Measurements from ENCODE around the gene MT4.

The MT4 gene

DNA sequence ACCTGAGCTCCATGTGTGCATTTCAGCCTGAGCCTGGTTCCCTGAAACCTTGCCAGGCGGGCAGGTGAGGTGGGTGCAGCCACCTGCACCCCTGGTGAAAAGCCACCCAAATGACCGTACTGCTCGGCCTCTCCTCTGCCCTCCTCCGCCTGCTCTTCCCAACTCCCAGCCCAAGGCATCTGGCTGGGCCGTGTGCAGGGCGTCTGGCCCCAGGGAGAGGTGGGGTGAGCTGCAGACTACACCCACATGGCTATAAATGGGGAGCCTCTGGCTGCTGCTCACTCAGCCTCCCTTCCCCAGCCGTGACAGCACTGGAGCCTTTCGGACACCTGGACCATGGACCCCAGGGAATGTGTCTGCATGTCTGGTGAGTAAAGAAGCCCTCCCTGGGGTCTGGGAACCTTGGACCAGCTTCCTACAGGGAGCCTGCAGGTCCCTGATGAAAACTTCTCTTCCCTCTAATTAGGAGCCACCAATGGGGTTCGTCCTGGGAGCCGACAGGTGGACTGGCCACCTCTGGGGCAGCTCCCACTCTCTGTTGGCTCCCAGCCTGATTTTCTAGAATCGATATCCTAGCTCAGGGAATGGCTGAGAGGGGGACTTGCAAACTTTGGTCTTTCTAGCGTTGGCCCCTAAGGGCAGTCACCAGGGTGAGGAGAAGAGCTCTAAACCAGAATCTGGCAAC is at the start of gene MT4:
MT4 (plus strand) TSS at position 281 of the 685 bp plus-strand sequence; CDS start at position 337, 56 bp downstream.
- no peaks in the 10 kb centered on the region for H3K27me3 ChIP-seq (ENCODE audit: control insufficient read depth, insufficient read depth, low read length)
- no peak within 1 kb of the TSS for H3K9ac ChIP-seq

DNA sequence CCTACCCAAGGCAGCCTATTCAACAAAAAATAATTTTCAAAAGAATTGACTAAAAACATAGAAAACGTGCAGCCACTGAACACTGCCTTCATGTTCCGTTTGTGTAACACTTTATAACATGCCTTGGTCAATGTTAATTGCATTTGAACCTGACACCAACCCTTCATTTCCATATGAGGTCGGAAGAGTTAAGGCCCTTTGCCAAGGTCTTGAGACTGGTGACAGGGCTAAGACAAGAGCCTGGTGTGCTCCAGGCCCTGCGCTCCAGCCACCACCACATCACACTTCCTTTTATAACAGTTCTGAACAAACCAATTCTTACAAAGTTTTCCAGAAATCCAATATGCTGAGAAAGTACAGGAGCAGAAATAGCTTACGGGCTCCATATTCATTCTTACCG is 49.2 kb upstream of the MT4 start:
- Histone ChIP-seq H3K27me3 (ENCODE audit: control insufficient read depth, insufficient read depth, low read length) (no peaks in the 10 kb centered on the region), H3K4me2 (ENCODE audit: low read length) (no peak overlapping the region), H3K4me3 (ENCODE audit: low read depth, low read length) (no peak overlapping the region), H3K79me2 (peaks cover 21% of the 10 kb centered on the region), H3K4me1 (peaks cover 24% of the 10 kb centered on the region), H3K9ac (no peak overlapping the region), H3K9me3 (ENCODE audit: control insufficient read depth, low read length) (no peaks in the 10 kb centered on the region), H3K27ac (no peak overlapping the region), H2AFZ (no peak overlapping the region), H3K36me3 (ENCODE audit: control insufficient read depth, insufficient read depth, low read length) (no peaks in the 10 kb centered on the region)
- TF ChIP-seq, protein P1, sequence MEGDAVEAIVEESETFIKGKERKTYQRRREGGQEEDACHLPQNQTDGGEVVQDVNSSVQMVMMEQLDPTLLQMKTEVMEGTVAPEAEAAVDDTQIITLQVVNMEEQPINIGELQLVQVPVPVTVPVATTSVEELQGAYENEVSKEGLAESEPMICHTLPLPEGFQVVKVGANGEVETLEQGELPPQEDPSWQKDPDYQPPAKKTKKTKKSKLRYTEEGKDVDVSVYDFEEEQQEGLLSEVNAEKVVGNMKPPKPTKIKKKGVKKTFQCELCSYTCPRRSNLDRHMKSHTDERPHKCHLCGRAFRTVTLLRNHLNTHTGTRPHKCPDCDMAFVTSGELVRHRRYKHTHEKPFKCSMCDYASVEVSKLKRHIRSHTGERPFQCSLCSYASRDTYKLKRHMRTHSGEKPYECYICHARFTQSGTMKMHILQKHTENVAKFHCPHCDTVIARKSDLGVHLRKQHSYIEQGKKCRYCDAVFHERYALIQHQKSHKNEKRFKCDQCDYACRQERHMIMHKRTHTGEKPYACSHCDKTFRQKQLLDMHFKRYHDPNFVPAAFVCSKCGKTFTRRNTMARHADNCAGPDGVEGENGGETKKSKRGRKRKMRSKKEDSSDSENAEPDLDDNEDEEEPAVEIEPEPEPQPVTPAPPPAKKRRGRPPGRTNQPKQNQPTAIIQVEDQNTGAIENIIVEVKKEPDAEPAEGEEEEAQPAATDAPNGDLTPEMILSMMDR (IDR thresholded peaks at IDR 0.05): no peak

More for the DNA sequence above, at the start of gene MT4:
- H2AFZ ChIP-seq: no peak within 1 kb of the TSS
- no peak within 1 kb of the TSS for H3K27ac ChIP-seq
- TF ChIP-seq, protein P1 (IDR thresholded peaks at IDR 0.05): no peak
- no peaks in the 10 kb centered on the region for H3K9me3 ChIP-seq (ENCODE audit: control insufficient read depth, low read length)
- no peaks in the 10 kb centered on the region for H3K79me2 ChIP-seq
- H3K4me1 ChIP-seq: no peaks in the 10 kb centered on the region
- H3K4me3 ChIP-seq (ENCODE audit: low read depth, low read length): no peak within 1 kb of the TSS
- H3K4me2 ChIP-seq (ENCODE audit: low read length): no peak within 1 kb of the TSS
- H3K36me3 ChIP-seq (ENCODE audit: control insufficient read depth, insufficient read depth, low read length): no peaks in the 10 kb centered on the region

DNA sequence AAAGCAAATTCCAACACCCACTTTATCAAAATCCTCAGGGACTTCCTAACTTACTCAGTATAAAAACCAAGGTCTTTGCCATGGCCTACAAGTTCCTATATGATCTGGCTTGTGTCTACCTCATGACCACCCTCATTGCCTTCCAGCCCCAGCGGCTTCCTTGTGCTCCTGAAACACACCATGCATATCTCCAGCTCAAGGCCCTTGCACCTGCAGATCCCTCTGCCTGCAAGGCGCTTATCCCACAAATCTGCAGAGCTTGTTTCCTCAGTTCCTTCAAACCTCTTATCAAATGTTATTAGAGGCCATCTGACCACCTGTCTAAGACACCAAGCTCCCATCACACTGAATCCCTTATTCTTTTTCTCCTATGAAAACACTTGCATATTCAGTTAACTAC is 47.7 kb upstream of the MT4 start:
- peak overlapping the region; percentile 10 for H3K4me2 ChIP-seq (ENCODE audit: low read length)
- H3K79me2 ChIP-seq: peaks cover 19% of the 10 kb centered on the region
- H3K4me3 ChIP-seq (ENCODE audit: low read depth, low read length): no peak overlapping the region
- no peak overlapping the region for H3K27ac ChIP-seq
- H3K36me3 ChIP-seq (ENCODE audit: control insufficient read depth, insufficient read depth, low read length): no peaks in the 10 kb centered on the region
- TF ChIP-seq, protein P1 (IDR thresholded peaks at IDR 0.05): no peak
- H3K9me3 ChIP-seq (ENCODE audit: control insufficient read depth, low read length): no peaks in the 10 kb centered on the region
- H3K9ac ChIP-seq: no peak overlapping the region
- H3K4me1 ChIP-seq: peaks cover 24% of the 10 kb centered on the region
- H2AFZ ChIP-seq: no peak overlapping the region
- no peaks in the 10 kb centered on the region for H3K27me3 ChIP-seq (ENCODE audit: control insufficient read depth, insufficient read depth, low read length)

DNA sequence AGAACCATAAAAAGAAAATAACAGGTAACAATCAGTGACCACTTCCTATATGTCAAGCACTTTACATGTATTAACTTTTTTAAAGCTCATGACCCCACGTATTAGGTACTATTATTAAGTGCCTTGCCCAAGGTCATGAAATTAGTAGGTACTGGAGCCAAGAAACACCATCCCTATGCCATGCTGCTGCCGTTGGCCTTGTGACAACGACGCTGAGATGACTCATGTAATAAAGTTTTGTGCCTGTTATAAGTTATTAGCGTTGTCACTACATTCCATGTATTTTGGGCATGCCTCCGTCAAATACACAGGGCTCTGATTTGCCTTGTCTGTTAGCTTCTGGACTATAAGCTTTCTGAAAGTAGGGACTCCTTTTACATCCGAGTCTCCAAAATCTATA is 46.4 kb upstream of the MT4 start:
- H3K4me3 ChIP-seq (ENCODE audit: low read depth, low read length): peak overlapping the region; percentile 92
- TF ChIP-seq, protein P1 (IDR thresholded peaks at IDR 0.05): no peak
- no peaks in the 10 kb centered on the region for H3K36me3 ChIP-seq (ENCODE audit: control insufficient read depth, insufficient read depth, low read length)
- no peaks in the 10 kb centered on the region for H3K27me3 ChIP-seq (ENCODE audit: control insufficient read depth, insufficient read depth, low read length)
- no peak overlapping the region for H2AFZ ChIP-seq
- H3K79me2 ChIP-seq: peaks cover 14% of the 10 kb centered on the region
- no peak overlapping the region for H3K27ac ChIP-seq
- H3K4me1 ChIP-seq: peaks cover 24% of the 10 kb centered on the region
- no peak overlapping the region for H3K9ac ChIP-seq
- H3K9me3 ChIP-seq (ENCODE audit: control insufficient read depth, low read length): no peaks in the 10 kb centered on the region
- peak overlapping the region; percentile 36 for H3K4me2 ChIP-seq (ENCODE audit: low read length)
